Gastroesophageal sphincter (tissue), 2 donors: ENCODE measurements around the gene KHDC4.

ENCODE experiments used
- EP300 ChIP-seq: sonication (generic); formaldehyde crosslinking; IDR thresholded peaks from one replicate; pipeline ENCODE4 v1.6.1; 2017; ENCODE audit warnings: antibody characterized with exemption, mild to moderate bottlenecking
- POLR2A ChIP-seq, 2 donors: fragments of 450-650 bp; IDR thresholded peaks; one replicate each; pipeline ENCODE4 v1.6.1; 2017; ENCODE audit warnings: antibody characterized with exemption in 2 of 2, mild to moderate bottlenecking in 2 of 2, moderate library complexity in 1 of 2

GRCh38 chr1:155934936-155935590 is 850 bp upstream of the KHDC4 start:
- TF ChIP-seq EP300 (no peak), POLR2A (IDR thresholded peaks at IDR 0.05) (no peak)
